GM04503 (cell line): Measurements from ENCODE around the gene MBNL3.
A peak's percentile ranks its signal among the peaks of the same experiment; 100 is the strongest.
"Not testable (repeated sequence)": the region's sequence is repeated elsewhere in the genome, so short reads cannot be mapped to it uniquely, and the experiment has no call there.

Experiments
- DNase-seq: peaks from one replicate; pipeline ENCODE4 v3.0.0-alpha.2; 2012; ENCODE audit warnings: low read depth

Gene MBNL3

DNA sequence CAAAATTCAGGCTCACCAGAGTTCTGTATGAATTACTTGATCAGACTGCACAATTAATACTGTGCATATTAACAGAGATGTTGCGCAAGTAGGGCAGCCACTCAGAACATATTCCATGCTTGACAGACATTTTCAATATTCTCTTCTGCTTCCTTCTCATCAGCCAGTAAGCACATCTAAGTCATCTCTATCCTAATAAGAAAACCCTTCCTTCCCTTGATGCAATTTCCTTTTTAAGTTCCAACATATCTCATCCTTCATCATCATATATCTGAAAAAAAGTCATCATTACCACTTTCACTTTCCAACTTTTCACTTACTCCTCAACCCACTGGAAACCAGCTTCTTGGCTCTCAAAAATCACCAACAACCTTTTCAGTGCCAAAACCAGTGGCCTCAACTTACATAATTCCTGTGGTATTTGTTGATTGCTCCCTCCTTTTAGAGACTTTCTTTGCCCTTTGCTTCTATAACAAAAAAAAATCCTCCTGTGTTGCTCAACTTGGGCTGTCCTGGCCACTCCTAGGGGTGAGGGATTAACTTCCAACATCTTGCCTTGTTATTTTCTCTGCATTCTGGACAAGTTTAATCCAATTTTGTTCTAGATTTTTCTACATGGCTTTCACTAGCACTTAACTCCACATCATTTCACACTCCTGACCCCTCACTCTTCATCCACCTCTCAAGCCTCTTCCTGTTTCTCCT lies 14.1 kb downstream of the MBNL3 start:
- DNase-seq, result no peak

GRCh38 chrX:132472397-132472796 lies 16.4 kb downstream of the MBNL3 start:
- no peak for DNase-seq

- DNase-seq, result no peak
Measured at GRCh38 chrX:132470831-132471230, 18.0 kb downstream of the MBNL3 start.

DNA sequence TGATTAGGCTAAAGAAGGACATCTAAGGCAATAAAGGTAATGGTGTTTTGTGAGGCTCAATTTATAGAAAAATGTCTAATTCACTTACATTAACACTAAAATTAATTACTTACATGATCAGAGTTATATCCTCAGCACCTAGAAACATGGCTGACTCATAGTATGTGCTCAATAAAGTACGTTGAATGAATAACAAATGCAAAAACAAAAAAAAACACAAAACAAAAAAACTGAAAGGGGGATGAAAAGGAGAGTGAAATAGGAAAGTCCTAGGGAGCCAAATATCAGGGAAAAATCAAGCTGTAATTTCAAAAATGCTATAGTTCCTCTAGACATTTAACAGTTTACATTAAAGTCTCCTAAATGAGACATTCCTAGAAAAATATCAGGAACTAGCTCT lies 18.7 kb downstream of the MBNL3 start:
- no peak for DNase-seq

GRCh38 chrX:132468454-132468853 lies 20.4 kb downstream of the MBNL3 start:
- DNase-seq, result no peak

DNA sequence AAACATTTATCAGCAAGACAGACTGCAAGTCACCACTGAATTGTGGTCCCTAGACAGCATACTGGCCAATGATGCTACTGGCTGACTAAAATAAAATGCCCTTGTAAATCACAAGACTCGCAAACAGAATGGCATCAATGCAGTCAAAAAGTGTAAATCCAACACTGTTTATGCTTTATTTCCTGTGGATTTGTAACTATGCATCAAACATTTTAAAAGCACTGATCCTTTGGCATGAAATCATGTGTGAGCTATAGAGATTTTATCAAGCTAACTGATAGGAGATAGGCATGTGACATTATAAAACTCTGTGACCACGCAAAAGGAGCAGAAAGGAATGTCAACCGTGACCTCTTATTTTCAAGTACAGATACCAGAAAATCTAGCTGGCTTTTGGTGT lies 20.8 kb downstream of the MBNL3 start:
- no peak for DNase-seq

GRCh38 chrX:132467026-132467425 lies 21.8 kb downstream of the MBNL3 start:
- no peak for DNase-seq

DNA sequence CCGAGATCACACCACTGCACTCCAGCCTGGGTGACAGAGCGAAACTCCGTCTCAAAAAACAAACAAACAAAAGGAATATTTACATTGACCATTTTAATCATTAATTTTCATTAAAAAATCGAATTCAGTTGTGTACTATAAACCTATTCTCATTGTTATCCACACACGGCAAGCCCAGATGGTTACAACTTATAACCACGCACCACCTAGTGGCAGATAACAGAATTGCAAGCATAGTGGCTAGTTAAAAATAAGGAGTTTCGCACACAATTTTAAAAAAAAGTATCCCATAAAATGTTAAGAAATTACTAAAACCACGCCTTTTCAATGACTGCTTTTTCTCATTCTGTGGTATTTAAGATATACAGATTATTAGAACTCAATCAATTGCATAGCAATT lies 25.4 kb downstream of the MBNL3 start:
- no peak for DNase-seq

DNA sequence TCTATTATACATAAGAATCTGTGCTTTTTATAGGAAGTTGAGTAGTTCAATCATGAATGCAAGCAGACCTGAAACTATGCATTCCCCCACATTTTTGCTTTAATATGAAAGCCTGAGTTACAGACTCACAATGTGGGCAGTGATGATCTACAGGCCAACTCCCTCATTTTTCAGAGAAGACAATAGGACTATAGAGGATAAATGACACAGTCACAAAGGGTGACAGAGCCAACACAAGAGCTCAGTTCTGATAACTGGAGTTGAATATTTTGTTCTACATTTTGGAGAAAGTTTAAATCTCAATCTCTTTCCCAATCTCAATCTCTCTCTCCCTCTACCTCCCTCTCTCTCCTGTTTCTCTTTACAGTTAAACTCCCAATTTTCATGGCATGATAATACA lies 27.0 kb downstream of the MBNL3 start:
- no peak for DNase-seq

DNA sequence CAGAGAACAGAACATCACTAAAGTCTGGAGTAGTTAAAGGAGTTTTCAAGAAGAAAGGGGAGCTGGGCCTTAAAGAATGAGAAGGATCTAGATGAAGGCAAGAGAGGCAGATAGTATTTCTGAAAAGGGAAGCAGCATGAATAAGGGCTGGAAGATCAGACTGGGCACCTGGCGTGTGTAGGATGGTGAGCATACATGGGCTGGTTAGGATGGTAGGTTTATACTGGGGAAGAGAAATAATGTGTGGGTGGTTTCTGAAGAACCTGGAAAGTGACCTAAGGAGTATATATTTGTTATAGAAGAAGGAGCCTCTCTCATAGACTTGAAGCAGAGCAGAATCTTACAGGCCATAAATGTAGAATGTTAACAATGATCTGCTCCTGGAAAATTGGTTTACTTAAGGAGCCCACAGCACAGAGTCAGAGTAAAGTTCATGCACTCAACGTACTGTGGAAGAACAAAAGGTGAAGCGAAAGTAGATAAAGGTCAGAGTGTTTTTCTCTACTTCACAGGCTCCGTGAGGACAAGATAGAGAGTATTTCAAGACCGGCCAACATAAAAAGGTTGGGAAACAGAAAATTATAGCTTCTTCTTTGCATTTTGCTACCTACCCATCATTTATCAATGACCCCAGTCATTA lies 35.8 kb downstream of the MBNL3 start:
- DNase-seq, result no peak

DNA sequence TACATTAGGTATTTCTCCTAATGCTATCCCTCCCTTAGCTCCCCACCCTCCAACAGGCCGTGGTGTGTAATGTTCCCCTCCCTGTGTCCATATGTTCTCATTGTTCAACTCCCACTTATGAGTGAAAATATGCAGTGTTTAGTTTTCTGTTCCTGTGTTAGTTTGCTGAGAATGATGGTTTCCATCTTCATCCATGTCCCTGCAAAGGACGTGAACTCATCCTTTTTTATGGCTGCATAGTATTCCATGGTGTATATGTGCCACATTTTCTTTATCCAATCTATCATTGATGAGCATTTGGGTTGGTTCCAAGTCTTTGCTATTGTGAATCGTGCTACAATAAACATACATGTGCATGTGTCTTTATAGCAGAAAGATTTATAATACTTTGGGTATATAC lies 42.9 kb downstream of the MBNL3 start:
- not testable (repeated sequence) for DNase-seq

DNA sequence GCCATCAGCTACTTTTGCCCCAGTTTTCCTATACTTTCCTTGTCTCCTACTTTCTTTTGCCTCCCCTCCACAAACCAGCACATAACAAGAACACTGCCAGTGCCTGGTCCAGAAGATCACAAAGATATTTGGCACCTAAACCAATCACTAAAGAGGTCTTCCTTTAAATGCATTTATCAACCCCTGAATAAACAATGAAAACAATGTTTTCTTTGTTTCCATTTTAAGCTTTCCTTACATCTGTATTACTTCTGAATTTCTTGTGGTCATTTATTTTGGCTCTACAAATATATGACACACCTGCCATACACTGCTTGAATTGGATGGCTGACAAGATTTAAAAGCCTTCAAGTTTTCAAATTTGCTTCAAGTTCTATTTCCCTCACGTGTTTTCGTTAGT lies 43.9 kb downstream of the MBNL3 start:
- no peak for DNase-seq

GRCh38 chrX:132443196-132444135 lies 45.4 kb downstream of the MBNL3 start:
- no peak for DNase-seq

DNA sequence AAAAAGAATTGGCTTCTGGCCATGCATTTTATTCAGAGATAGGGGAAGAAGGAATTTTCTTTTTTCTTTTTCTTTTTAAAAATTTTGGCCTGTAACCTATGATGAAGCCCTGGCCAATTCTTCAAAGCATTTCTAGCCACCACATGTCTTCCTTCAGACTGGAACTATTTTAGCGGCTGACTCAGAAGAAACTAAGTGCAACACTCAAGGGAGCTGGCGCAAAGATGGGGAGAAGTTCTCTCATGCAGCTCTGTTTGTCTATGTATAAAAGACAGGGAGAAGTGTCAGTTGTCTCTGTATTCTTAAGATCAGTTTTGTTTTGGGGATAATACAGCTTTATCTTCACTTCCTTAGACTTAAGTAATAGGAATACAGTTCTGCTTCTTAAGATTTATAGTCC lies 46.1 kb downstream of the MBNL3 start:
- DNase-seq, result no peak

GRCh38 chrX:132435222-132435621 lies 53.6 kb downstream of the MBNL3 start:
- no peak for DNase-seq

DNA sequence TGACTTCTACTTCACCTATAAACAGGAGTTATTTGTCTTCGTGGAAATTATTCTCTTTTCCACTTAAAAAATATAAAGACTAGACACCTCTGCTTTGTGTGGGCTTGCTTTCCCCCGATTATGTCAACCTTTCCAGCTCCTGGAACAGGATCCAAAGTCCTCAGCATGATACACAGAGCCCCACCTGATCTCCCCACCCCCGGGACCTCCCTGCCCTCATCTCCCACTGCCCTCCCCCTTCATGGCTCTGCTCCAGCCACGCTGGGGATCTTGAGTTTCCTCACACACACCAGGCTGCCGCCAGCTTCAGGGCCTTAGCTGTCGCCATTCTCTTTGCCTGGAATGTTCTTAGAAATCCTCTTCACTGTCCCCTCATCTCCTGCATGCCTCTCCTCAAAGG lies 55.3 kb downstream of the MBNL3 start:
- no peak for DNase-seq

DNA sequence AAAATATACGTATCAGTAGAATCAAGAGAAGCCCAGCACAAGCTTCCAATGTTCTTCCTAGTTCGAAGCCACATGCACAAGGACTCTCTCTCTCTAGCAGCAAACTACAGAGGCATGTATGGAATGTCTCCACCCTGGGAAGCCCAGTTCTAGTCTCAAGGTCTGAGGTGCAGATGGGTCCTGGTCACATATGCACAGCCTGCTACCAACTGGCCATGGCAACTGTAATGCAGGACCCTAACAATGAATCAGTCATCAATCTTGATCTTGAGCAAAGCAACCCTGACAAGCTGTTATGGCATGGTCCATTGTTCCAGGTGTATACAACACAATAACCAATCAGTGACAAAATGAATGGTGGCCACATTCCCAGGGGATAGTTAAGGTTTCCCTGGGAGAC lies 55.8 kb downstream of the MBNL3 start:
- DNase-seq, result no peak

GRCh38 chrX:132428896-132429295 lies 59.9 kb downstream of the MBNL3 start:
- no peak for DNase-seq

DNA sequence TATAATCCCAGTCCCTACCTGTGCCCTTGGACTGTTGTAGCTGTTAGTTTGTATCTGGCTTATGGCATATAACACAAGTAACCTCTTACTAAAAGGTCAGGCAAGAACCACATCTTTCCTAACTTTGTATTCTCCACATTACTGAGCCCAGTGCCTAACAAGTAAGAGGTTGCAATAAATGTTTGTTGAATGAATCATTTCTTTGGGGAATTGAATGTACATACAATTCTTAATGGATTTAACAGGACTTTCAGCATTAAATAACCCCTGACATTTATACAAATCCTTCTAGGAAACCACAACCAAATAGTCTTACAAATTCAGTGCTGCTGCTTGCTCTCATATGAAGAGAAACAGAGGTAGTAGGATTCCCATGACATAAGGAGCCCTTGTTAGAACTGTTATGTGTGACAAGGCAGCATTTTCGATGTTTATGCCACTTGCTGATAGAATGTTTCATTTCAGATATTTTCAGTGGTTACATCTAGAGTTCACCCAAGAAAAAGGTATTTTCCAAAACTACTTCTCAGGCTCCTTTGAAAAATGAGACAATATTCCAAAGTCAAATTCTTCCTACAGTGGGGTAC lies 62.0 kb downstream of the MBNL3 start:
- DNase-seq, result peak; percentile 24

GRCh38 chrX:132425744-132426318 lies 63.0 kb downstream of the MBNL3 start:
- DNase-seq, result no peak

GRCh38 chrX:132423323-132423722 lies 65.5 kb downstream of the MBNL3 start:
- DNase-seq, result no peak

- no peak for DNase-seq
Measured at GRCh38 chrX:132415012-132415411, 73.8 kb downstream of the MBNL3 start.
